ENCODE measurements around the gene MYH7. TPM values are rescaled to one million over a fixed set of nuclear protein-coding genes. Genes with fewer than 3 reads are reported as not detected.

MYH7 gene
- total RNA-seq, 2 donors from 2014 or later: 0.28 to 40.1 TPM

DNA sequence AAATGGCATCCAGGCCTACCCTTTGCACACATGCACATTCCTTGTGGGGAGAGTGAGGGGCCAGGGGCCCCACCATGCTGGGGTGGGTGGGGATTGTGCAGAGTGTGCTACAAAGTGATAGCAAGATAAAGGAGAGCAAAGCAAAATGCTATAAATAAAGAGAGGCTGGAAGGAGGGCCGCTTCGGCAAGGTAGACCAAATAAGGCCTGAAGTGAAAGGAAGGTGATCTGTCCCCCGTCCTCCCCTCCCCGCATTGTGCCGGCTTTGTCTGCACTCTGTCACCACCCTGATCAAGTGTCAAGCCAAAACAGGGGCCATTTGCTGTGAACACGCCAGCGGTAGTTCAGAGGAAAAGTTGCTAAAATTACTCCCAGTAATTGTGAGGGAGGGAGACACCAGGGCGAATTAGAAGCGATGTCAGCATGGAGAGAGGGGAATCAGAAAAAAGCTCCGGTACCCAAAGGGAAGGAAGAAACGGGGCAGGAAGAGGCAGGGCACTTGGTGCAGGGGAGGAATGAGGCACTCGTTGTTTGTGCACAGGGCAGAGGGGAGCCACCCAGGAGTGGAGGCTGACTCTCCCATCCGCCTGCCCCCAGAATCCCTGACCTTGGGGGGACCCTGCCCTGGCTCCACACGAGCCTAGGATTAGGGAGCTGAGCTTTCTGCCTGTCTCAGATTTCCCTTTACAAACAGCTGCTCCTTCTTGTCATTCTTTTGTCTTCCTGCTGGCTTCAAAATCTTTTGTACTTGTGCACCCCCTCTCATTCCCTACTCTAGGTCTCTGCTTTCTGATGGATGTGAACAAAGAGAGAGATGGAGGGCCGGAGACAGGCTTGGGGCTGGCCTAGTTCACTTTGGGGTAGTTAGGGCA lies 2.9 kb upstream of the MYH7 start:
- H3K4me3 ChIP-seq: no peak overlapping the region
- H3K36me3 ChIP-seq: no peaks in the 10 kb centered on the region
- H3K27ac ChIP-seq: no peak overlapping the region
- 36% methylated on average over 15 of the region's 15 CpGs for WGBS
- DNase-seq (ENCODE audit: low spot score): no peak
- no peaks in the 10 kb centered on the region for H3K9me3 ChIP-seq
- TF ChIP-seq POLR2A (IDR thresholded peaks at IDR 0.05): no peak
- TF ChIP-seq POLR2AphosphoS5 (IDR thresholded peaks at IDR 0.05): no peak
- TF ChIP-seq, protein P1, sequence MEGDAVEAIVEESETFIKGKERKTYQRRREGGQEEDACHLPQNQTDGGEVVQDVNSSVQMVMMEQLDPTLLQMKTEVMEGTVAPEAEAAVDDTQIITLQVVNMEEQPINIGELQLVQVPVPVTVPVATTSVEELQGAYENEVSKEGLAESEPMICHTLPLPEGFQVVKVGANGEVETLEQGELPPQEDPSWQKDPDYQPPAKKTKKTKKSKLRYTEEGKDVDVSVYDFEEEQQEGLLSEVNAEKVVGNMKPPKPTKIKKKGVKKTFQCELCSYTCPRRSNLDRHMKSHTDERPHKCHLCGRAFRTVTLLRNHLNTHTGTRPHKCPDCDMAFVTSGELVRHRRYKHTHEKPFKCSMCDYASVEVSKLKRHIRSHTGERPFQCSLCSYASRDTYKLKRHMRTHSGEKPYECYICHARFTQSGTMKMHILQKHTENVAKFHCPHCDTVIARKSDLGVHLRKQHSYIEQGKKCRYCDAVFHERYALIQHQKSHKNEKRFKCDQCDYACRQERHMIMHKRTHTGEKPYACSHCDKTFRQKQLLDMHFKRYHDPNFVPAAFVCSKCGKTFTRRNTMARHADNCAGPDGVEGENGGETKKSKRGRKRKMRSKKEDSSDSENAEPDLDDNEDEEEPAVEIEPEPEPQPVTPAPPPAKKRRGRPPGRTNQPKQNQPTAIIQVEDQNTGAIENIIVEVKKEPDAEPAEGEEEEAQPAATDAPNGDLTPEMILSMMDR (IDR thresholded peaks at IDR 0.05): no peak
- intact Hi-C loops (cut with DNase I): no loop called here
- no peaks in the 10 kb centered on the region for H3K4me1 ChIP-seq (replicated peaks)
- H3K27me3 ChIP-seq (replicated peaks; ENCODE audit: insufficient read depth): no peaks in the 10 kb centered on the region

DNA sequence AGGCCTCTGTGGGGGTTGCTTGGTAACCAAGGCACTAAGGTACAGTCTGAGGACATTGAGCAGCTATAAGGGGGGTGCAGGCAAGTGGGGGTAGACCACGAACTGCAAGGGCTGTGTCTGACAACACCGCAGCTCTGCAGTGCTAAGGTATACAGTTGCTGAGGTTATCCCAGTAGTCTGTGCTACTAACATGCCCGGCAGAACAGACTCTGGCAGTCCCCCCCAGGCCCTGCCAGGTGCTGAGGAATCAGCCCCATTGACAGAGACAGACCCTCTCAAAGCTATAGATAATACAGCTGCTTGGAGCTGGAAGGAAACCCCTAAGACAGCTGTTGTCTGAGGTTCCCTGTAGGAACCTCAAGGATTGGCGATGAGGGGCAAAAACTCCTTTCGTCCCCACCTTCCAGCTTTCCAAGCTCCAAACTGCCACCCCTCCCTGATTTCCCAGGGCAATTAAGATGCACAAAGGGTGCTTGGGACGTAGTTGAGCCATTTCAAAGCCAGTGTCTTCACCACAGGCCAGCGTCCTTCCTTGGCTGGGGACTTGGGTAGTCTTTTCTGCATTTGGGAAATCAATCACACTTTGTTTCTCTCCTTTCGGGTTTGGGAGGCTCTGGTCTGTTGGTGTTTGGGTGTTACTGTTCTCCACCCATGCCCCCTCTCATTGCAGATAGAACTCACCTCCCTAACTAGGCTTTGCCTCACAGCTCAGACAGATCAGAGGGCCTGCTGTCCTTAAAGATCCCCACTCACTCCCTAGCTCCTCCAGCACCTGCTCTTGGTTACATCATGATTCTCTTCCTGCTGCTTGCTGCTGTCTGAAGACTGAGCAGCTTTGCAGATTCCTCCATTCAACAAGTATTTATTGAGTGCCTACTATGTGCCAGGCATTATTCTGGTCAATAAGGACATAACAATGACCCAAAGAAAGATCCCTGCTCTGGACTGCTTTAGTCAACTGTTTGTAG lies 2.0 kb upstream of the MYH7 start:
- Histone ChIP-seq H3K4me3 (no peak overlapping the region), H3K27ac (no peak overlapping the region), H3K9me3 (no peaks in the 10 kb centered on the region), H3K36me3 (no peaks in the 10 kb centered on the region), H3K4me1 (replicated peaks) (no peaks in the 10 kb centered on the region), H3K27me3 (replicated peaks; ENCODE audit: insufficient read depth) (no peaks in the 10 kb centered on the region)
- DNase-seq (ENCODE audit: low spot score): no peak
- TF ChIP-seq POLR2A (IDR thresholded peaks at IDR 0.05) (no peak), POLR2AphosphoS5 (IDR thresholded peaks at IDR 0.05) (no peak)
- TF ChIP-seq, protein P1 (IDR thresholded peaks at IDR 0.05): no peak
- WGBS: 79% methylated on average over 8 of the region's 8 CpGs
- intact Hi-C loops (cut with DNase I): no loop called here

DNA sequence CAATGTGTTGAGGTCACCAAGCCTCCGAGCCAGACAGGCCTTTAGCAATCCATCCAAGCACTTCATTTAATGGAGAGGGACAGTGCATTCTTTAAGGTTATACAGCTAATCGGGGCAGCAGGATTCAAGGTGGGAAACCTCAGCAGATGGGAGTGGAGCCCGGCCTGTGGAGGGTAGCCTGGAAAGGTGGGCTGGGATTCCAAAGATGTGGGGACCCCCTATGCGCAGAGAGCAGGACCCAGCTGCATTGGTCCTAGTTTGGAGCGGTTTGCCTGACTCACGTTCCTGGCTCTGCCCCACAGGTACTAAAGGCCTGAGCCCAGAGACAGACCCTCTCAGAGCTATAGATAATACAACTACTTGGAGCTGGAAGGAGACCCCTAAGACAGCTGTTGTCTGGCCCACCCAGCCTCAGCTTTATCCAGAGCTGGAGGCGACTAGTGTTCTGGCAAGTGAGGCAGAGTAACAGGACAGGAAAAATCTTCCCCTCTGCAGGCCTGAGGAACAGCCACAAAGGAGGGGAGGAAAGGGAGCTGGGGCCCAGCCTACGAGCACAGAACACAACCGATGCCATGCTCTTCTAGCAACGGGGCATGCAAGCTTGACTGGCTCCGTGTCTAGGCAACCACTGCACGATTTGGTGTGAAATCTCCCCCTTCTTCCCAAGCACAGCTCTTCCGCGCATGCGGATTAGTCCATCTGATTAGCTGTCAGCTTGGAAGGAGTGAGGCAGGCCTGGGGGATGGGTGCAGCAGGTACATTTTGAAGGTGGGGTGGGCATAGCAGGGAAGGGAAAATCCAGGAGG lies 1.1 kb upstream of the MYH7 start:
- Histone ChIP-seq H3K27ac (no peak overlapping the region), H3K4me3 (no peak overlapping the region), H3K27me3 (replicated peaks; ENCODE audit: insufficient read depth) (no peaks in the 10 kb centered on the region), H3K9me3 (no peaks in the 10 kb centered on the region), H3K36me3 (no peaks in the 10 kb centered on the region), H3K4me1 (replicated peaks) (no peaks in the 10 kb centered on the region)
- intact Hi-C loops (cut with DNase I): no loop called here
- 45% methylated on average over 15 of the region's 15 CpGs for WGBS
- TF ChIP-seq POLR2AphosphoS5 (IDR thresholded peaks at IDR 0.05) (no peak), POLR2A (IDR thresholded peaks at IDR 0.05) (no peak)
- TF ChIP-seq, protein P1 (IDR thresholded peaks at IDR 0.05): no peak
- no peak for DNase-seq (ENCODE audit: low spot score)

DNA sequence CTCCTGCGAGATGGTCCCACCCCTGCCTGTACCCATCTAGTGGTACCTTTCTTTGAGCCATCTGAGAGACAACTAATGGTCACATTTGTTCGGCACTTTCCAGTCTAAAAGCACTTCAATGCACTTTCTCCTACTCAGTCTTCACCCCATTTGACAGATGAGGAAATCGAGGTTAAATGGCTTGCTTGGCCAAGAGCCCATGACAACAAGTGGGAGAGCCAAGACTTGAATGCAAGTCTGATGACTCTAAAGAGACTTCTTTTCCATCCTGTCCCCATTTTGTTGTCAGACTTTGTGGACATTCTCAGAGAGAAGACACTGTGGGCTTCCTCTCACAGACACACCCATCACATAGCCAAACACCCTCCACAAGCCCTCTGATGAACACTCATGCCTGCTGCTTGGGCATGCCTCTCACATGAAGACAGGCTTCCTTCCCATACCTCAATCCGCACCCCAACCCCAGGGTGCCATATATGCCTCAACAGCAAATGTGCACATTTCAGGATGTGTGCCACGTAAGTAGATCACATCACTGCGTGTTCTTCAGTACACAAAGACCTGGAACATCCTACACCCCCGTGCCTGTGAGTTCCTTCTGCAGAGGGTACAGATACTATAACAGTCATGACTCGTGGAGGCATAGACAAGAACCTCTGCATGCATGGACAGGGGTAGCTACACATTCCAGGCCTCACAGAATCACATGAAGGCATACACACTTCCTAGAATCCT lies 805 bp downstream of the MYH7 start:
- Histone ChIP-seq H3K4me3 (no peak overlapping the region), H3K27me3 (replicated peaks; ENCODE audit: insufficient read depth) (no peaks in the 10 kb centered on the region), H3K36me3 (no peaks in the 10 kb centered on the region), H3K27ac (no peak overlapping the region), H3K4me1 (replicated peaks) (no peaks in the 10 kb centered on the region), H3K9me3 (no peaks in the 10 kb centered on the region)
- intact Hi-C loops (cut with DNase I): no loop called here
- no peak for TF ChIP-seq POLR2AphosphoS5 (IDR thresholded peaks at IDR 0.05)
- DNase-seq (ENCODE audit: low spot score): no peak
- 94% methylated on average over 8 of the region's 8 CpGs for WGBS
